EL (cell line): ENCODE data around the gene BCL6.

ENCODE experiments used
- DNase-seq: peaks from one replicate; pipeline ENCODE4 v3.0.0-alpha.2; 2016

Gene BCL6

DNA sequence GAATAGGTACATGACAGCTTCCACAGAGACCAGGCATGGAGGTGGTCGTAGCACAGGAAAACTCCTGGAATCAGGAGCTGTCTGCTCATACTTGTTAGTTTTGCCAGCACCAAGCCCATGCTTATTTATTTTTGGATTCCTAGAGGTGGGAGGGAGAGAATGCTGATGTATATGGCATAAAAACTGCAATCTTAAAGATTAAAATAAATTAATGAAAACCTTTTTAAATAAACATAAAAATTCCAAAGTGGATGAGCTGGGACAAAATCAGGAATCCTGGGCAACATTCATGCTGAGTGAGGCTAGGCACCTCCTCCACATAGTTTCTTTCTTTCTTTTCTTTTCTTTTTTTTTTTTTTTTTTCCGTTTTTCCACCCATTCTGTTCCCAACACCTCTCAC is 14.3 kb upstream of the BCL6 start:
- no peak for DNase-seq

DNA sequence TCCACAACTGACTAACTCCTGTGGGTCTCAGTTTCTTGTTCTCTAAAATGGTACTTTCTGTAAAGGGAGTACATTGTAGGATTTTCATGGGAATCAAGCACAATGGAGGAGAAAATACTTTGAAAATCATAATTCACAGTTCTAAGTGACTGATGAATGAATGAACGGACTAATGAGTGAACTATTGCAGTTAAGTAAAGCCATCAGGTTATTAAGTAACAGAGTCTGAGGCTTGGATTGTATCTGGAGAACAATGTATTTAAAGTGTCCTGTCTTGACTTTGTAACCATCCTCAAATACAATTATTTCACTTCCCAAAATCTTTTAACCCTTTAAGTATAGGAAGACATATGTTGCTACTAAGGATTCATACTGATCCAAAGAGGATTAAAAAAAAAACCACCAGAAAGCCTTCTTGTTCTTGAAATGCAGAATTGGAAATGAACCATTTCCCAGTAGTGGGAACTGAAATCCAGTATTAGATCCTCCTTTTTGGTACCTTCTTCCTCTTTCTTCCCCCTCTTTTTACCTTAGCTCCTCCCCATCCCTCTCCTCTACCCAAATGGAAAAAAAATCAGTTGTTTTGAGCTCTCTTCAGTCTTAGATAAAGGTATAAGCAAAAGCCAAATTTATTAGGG is 13.2 kb upstream of the BCL6 start:
- DNase-seq = no peak

DNA sequence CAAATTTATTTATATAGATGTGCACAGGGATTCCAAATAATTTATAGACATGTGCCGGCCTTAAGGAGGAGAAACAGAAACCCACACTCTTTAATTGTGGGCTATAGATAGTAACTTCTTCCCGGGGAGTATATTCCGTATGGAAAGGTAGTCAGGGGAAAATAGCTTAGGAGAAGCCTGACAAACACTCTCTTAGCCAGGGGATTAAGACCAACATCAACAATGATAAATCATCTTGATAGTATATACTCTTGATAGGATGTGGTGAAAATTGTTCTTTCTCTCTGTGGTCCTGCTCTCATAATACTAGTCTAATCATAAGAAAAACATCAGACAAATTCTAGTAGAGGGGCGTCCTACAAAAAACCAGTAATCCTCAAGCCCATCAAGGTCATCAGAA is 8.2 kb upstream of the BCL6 start:
- no peak for DNase-seq

DNA sequence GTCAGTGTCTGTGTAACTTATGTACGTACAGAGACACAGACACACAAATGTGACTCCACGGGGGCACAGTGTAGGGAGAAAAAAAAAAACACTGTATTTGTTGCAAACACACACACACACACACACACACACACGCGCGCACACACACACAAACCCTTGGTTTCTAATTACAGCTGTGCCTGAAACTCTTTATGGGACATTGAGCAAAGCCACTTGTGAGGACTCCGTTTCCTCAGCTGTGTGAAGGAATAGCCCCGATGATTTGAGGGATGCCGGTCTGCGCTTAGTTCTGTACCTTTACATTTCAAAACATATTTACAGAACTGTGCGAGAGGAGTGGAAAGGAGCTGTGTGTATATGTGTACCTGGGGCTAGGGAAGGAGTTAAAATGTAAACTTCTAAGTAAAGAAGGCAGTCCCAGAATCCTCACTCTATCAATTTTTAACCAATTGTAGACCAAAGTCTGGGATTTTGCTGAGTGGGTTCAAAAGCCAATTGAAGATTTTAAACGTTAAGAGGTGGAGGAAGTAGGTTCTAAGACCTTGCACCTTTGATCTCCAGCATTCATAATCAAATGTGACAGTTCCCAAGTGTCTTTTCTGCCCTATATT is 5.3 kb upstream of the BCL6 start:
- DNase-seq = no peak

DNA sequence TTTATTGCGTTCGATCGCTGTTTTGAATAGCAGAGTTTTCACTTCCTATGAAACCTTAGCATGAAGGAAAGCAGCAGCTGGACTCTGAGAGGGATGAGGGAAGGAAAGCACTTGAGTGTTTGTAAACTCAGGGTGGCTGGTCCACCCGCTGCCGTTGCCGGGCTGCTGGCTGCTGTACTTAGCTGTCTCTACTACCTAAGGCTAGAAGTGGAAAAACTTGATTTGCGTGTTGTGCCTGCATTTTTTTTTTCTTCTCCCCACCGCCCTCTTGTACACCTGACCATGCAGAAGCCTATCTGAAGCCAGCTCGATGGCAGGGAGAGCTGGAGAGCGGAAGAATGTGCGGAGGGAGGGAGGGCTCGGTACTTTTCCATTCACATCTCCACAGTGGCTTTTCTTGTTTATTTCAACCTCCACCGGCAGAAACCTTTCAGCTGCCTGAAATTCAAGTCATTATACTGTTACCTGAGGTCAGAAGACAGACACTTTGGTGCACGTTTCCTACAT is 4.8 kb upstream of the BCL6 start:
- DNase-seq = no peak

DNA sequence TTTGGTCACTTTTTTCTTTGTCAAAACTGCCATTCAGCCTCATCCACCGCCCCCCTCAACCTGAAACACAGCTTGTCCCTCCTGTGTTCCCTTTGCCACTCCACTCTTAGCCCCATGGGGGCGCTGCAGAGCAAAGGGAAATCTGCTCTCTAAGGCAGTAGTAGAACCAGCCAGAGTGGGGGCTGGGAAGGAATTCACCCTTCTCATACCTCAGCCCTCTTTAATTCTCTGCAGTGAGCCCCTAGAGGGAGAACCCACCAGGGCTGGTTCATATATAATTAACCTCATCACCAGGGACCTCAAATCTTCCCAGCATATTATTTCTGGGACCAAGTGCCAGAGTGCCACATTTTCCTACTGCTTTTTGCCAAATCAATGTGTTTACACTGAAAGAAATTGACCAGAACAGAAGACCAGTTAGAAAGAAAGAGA is 2.8 kb upstream of the BCL6 start:
- peak; percentile 86 for DNase-seq

DNA sequence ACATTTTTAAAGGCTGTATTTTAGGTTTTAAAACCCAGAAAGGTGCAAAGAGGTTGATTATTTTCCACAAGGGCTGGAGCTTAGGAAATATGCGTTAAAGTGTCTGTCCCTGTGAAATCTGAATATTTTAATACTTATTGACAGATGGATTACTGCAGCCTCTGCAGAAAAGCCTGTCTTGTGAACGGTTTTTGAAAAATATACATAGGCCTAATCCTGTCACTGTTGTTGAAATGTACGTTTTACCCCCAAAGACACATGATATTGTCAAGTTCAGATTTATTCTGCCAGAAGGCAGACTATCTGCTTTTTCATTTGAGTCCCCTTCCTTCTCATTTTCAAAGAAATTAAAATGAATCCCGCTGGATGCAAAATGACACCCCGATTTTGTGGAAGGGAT is 2.2 kb upstream of the BCL6 start:
- DNase-seq = no peak

DNA sequence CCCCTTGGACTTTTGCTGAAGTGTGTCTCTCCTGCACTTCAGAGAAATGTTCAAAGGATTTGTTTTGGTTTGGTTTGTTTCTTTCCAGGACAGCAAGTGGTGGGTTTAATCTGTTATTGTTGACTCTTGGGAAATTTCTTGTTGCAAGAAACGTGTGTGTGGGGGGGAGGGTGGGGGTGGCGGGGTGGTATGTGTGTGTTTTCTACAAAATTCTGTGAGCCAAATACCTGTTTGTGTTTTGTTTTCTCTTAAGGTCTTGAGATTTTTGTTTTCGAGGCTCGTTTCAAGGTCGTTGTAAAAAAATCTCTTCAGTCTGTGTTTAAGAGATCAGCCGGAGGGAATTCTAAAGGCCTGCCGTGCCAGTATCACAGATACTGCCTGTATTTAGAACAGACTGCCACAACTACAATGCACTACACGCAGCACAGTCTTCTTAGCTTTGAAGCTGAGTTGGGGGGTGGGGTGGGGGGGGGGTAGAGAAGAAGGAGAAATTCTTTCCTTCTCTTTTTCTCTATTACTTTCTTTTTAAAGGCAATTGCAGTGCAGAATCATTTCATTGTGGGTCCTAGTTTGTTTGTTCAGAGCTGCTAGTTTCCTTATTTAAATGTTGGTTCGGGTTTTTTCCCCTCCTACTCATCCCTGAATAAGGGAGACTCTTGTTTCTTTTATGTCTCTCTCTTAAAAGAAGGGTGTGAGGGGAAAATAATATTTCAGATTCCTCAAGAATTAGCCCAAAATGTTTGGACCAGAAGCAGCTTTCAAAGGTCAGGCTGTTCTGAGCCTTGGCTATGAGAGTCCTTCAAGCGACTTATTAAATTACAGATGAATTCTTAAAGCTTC is 1.4 kb upstream of the BCL6 start:
- DNase-seq = peak; percentile 48

DNA sequence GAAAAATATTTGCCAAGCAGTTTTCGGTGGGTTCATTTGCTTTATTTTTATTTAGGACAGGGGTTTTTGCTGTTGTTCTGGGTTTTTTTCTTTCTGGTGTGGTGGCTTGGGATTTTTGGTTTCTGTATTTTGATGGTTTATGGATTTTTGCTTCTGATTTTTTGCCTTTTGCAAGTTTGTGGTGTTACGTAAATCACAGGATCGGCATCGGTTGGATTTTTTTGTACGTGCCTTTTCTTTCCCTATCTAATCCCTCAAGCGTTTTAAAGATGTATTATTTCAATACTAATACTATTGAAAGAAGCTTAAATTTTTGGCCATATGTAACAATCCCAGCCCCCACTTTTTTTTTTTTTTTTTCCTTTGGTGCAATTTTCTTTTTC is 782 bp upstream of the BCL6 start:
- DNase-seq = no peak

DNA sequence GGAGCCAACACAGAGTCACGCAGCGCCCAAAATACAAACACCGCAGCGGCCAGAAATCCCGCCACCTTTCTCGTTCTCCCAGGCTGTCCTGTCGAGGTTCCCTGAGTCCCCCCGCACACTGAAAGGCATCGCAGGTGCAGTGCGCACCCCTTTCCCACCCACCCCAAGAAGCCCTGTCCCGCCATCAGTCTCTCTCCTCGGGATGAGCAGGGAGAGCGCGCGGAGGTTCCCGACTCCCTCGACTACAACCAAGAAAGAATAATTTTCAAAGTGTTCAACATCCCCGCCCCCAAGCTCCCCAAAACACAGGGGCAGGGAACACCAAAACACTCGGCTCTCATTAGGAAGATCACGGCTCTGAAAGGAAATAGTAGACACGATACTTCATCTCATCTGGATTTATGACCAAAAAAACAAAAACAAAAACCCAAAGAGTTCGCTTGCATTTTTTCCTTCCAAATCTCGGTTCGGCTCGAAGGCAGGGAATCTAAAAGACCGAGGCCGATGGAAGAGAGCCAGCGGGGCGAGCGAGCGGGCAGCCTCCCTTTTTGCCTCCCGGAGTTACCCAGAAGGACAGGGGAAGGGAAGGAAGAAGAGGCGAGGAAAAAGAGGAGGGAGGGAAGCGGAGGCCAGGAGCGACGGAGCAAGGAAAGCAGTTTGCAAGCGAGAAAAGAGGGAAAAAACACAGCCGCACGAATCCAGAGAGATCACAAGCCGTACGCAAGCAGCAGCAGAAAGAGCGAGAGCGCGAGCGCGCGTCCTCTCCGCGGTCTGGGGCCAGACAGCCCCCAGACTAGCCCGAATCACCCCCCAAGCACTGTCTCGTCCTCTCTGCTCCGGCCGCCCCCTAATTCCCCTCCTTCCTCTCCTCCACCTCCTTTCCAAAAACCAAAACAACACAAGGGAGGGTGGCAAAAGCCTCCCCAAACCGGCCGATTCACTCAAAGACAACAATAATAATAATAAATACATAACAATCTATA is 808 bp downstream of the BCL6 start:
- peak; percentile 58 for DNase-seq

DNA sequence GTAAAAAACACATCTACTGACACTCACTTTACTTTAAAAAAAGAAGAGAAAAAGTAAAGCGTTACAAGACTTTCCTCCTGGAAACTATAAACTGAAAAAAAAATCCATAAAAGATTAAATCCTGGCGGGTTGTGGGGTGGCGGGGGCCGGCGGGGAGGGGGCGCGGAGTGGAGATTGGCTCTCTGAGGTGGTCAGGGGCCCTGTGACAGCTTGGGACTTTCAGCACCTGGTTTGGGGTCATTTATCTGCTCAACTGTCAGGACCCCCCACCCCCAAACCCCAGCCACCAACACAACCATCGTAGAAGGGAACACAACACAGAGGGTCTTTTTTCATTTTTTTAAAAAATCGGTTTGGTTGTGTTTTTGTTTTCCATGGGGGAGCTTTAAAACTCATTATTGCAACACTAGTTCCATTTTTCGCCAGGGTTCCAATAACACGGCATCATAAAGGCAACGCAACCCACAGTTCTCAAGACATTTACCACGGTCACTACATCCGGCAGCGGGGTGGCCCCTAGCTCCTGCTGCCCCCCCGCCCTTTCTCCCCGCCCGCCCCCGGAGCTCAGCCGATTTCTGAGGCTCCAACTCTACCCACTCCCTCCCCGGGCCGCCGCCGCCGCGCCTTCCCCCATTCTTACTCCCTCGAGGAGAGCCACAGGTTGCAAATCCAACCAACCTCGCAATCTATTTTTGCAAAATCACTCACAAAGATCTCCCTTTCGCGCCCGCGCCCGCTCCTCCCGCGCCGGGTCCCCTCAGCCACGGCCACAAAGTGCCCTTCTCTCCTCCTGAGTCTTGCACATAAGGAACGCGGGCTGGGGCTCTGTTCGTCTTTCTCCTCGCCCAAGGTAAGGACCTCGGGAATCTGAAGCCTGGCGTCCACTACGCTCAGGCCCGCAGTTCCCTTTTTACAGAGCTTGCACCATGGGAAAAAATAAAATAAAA is 1.8 kb downstream of the BCL6 start:
- DNase-seq = peak; percentile 69

DNA sequence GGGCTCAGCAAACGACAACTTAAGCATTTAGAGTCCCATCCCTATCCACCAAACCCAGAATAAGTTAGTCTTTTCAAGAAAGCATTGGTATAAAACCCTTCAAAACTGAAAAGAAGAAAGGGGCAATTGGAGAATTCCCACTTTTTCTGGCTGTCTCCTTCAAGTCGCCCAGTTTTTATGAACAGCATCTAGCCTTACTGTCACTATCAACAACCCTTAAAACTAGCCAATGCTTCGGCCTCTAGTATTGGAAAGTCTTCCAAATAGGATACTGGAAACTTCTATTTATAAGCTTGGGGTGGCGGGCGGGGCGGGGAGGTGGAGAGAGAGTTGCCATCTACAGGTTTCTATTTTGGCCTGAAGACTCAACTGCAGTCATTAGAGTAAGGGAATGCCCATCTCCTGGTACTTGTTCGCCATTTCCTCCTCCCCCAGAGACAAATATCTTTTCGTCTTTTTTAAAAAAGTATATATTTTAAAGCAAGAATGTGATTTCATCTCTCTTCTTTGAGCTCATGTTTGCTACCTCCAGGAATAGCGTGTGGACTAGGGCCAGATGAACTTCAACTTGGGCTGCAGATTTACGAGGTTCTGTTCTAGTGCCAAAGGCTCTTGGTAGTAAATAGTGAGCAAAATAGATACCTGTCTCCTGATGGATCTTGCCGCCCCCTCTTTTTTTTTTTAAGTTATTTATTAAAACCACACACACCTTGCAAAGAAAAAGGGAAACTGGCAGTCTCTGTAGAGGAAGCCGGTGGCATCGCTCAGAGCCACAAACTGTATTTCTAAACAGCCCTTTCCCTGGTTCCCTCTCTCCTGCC is 2.7 kb downstream of the BCL6 start:
- DNase-seq = peak; percentile 48

DNA sequence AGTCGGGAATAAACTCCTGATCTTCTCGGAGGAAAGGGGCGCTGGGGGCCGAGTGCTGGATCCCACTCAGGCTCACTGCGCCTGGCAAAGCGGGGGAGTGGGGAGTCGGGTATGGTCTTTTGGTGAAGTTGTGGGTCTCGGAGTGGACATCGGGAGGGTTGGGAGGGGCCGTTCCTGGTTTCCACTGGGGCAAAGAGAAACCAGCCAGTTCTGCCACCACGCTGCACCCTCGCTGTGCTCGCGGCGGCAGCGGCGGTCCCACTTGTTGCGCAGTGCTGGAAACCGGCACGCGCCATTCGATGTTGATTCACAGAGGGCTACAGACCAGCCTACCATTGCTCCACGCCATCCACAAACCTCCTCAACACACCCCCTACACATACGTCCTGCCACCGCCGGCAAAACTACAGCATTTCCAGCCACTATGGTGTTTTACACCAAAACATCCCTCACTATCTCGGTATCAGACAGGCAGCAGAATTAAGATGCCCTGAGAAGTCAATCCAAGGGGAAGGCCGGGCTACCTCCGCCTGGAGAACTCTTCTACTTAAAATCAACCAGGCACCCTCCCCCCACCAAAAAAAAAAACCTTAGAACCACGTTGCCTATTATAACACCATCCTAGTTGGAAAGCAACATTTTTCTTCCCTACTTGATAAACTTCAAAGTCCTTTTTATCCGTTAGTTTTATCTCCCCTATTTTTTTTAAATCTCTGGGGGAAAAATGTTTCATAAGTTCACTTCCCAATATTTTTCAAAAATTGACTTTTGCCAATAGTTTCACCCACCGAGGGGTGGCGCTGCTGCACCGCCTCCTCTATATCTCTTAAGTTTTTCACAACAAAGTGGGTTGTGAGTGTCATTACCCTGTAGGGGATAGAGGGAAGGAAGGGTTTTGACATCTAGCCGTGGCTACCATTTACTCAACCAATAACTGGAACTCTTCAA is 3.6 kb downstream of the BCL6 start:
- peak; percentile 83 for DNase-seq

DNA sequence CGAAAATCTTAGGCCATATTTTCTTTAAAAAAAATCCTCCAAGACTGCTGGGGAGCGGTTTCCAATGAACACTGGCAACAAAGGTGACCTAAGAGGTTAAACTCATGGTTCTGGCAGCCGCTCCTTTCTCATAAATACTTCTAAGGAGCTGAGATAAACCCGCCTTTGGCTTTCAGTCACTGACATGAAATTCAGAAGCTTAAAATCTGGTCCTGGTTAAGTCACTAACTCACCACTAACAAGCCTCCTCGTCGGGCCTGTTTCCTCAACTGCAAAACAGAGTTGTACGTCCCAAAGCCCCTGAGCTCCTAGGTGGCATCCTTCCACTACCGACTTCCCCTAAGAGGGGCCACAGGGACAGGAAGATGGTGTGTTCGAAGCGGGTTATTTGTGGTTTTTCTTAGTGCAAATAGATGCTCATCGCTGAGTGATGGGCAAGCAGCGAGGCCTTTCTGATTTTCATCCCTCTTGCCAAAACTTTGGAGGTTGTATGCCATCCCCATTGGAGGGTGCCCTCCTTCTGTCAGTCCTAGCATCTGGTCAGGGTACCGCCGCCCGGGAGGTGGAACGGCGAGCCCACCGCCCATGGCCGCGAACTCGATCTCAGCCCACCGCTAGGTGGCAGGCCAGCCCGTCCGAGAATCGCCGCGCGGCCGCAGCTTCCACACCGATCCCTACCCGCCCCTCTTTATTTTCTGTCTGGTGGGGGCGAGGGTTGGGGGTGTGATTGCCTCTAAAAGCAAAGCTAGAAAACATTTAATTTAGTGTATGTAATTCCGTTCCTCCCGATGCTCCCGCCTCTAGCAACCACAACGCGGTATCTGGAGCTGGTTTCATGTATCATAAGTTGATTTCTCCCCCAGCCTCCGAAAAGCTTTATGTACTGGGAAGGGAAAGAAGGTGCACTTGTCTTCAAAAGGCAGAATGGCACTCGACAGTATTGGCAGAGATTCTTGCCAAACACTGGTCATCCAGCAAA is 4.6 kb downstream of the BCL6 start:
- peak; percentile 74 for DNase-seq

DNA sequence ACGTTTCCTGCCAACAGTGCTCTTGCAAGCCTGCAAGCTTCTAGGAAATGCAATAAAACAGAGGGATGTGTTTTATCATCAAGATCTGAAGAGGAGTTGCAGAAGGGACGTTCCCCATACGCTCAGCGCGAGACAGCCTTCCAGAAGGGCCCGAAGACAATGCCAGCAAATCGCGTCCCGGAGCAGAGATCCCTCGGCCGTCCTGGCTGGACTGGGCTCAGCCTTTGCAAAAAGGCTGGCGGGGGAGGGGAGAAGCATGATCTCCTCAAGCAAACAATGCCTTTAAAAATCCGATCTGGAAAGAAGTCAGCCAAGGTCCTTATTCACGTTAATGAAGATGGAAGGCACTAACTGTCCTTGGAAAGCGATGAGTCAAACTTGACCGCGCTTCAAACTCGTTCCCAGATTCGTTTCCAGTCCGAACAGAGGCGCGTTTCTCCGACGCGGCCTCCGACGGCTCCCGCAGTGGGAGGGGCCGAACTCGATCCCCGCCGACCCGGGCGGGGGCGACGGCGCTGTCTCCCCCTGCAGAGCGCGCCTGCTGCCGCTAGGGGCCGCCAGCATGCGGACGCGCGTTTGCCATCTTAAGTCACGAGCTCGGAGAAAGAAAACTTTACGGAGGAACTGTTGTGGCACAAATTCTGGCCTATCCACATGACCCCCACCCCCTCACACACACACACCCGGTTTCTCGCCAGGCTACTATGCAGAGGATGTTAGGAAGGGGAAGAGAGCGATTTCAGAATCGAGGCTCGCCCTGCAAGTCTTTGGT is 5.5 kb downstream of the BCL6 start:
- DNase-seq = peak; percentile 88

DNA sequence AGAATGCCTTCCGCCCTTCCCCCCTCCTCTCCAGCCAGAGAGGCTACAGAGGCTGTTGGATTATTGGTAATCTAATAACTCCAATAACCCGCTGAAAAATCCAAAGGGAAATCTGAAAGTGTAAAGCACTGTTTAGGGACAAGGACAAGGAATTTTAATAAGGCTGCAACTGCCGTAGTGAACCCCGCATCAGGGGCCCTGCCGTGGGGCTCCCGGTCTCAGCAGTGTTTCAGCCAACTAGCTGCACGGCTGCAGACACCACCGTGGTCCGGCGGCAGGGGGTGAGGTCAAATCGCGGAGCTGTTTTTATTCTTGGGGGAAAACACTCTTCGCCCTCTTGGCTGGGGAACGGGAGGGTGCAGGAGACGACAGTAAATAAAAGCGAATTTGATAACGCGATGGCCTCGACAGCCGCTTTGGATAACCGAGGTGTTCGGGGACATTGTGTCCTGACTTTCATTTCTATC is 6.1 kb downstream of the BCL6 start:
- no peak for DNase-seq
